HL-60 (cell line): ENCODE results near the gene LTN1.

Experiments
- DNase-seq, 2 experiments: peaks; one replicate each; pipeline ENCODE4 v3.0.0-alpha.2; 2010 to 2020; ENCODE audit warnings: low read depth in 1 of 2, low spot score in 1 of 2
- H3K27ac ChIP-seq: fragments of 250-450 bp; sonication (Bioruptor Pico); replicated peaks from 2 replicates; pipeline ENCODE4 v1.5.1; 2020; ENCODE audit warnings: mild to moderate bottlenecking, moderate library complexity
- H3K27me3 ChIP-seq: fragments of 250-450 bp; sonication (Bioruptor Pico); 2 replicates; pipeline ENCODE4 v1.5.1; 2021; ENCODE audit warnings: mild to moderate bottlenecking, moderate library complexity; ENCODE audit not compliant: insufficient read depth, poor library complexity, severe bottlenecking
- H3K4me3 ChIP-seq: replicated peaks from 2 replicates; pipeline ENCODE4 v1.5.1; 2011; ENCODE audit warnings: mild to moderate bottlenecking, control low read depth, low read length; ENCODE audit not compliant: insufficient read depth
- CTCF ChIP-seq: IDR thresholded peaks from one replicate; pipeline ENCODE4 v1.5.1; 2011; ENCODE audit warnings: low read length, control low read depth, inconsistent platforms; ENCODE audit not compliant: insufficient read depth
- GABPA ChIP-seq: IDR thresholded peaks from 2 replicates; pipeline ENCODE4 v1.6.1; 2012; ENCODE audit warnings: low read depth
- POLR2AphosphoS5 ChIP-seq: IDR thresholded peaks from 2 replicates; pipeline ENCODE4 v1.6.1; 2012; ENCODE audit warnings: low read depth
- SPI1 ChIP-seq: IDR thresholded peaks from 2 replicates; pipeline ENCODE4 v1.6.1; 2012; ENCODE audit warnings: low read depth, mild to moderate bottlenecking, borderline replicate concordance
- TF ChIP-seq, protein P1 (sequence below): IDR thresholded peaks from 2 replicates; pipeline ENCODE4 v1.6.1; 2012; ENCODE audit warnings: low read depth; ENCODE audit not compliant: insufficient replicate concordance

LTN1 gene

GRCh38 chr21:29025328-29025713 is 32.6 kb upstream of the LTN1 start:
- Histone ChIP-seq H3K27me3 (no peaks in the 10 kb centered on the region), H3K27ac (peak overlapping the region; percentile 98), H3K4me3 (peak overlapping the region; percentile 61)
- no peak for DNase-seq
- TF ChIP-seq CTCF (no peak), SPI1 (no peak), POLR2AphosphoS5 (no peak)
- TF ChIP-seq, protein P1, sequence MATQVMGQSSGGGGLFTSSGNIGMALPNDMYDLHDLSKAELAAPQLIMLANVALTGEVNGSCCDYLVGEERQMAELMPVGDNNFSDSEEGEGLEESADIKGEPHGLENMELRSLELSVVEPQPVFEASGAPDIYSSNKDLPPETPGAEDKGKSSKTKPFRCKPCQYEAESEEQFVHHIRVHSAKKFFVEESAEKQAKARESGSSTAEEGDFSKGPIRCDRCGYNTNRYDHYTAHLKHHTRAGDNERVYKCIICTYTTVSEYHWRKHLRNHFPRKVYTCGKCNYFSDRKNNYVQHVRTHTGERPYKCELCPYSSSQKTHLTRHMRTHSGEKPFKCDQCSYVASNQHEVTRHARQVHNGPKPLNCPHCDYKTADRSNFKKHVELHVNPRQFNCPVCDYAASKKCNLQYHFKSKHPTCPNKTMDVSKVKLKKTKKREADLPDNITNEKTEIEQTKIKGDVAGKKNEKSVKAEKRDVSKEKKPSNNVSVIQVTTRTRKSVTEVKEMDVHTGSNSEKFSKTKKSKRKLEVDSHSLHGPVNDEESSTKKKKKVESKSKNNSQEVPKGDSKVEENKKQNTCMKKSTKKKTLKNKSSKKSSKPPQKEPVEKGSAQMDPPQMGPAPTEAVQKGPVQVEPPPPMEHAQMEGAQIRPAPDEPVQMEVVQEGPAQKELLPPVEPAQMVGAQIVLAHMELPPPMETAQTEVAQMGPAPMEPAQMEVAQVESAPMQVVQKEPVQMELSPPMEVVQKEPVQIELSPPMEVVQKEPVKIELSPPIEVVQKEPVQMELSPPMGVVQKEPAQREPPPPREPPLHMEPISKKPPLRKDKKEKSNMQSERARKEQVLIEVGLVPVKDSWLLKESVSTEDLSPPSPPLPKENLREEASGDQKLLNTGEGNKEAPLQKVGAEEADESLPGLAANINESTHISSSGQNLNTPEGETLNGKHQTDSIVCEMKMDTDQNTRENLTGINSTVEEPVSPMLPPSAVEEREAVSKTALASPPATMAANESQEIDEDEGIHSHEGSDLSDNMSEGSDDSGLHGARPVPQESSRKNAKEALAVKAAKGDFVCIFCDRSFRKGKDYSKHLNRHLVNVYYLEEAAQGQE: no peak

GRCh38 chr21:29024474-29025327 is 32.0 kb upstream of the LTN1 start, which contains the start of gene USP16:
TSS of gene USP16 (plus strand) at chr21:29024668. CDS start at chr21:29027914, 3,246 bp downstream.
- Histone ChIP-seq H3K27ac (peak within 1 kb of the TSS; percentile 98), H3K27me3 (no peaks in the 10 kb centered on the region), H3K4me3 (peak within 1 kb of the TSS; percentile 61)
- TF ChIP-seq CTCF: no peak
- peak; percentile 79 for TF ChIP-seq SPI1
- TF ChIP-seq GABPA: peak; percentile 85
- peak; percentile 75; the same call in 1 of the 2 replicates for TF ChIP-seq POLR2AphosphoS5
- TF ChIP-seq, protein P1: no peak
- peak; percentile 97 for DNase-seq

GRCh38 chr21:29022166-29022565 is 29.5 kb upstream of the LTN1 start:
- TF ChIP-seq CTCF: no peak
- Histone ChIP-seq H3K27me3 (no peaks in the 10 kb centered on the region), H3K4me3 (no peak overlapping the region), H3K27ac (no peak overlapping the region)
- no peak for DNase-seq
